K562 treated with DMSO at 1 percent for 4 hours (cell line): ENCODE measurements around the gene AKAP4. TPM values are rescaled to one million over a fixed set of nuclear protein-coding genes. Genes with fewer than 3 reads are reported as not detected.

ENCODE experiments used
- total RNA-seq: library from RNA; unstranded; fragments of 300-600 nt; gene quantifications from 2 replicates; pipeline ENCODE4 v1.2.3, GENCODE V29; 2022; ENCODE audit not compliant: insufficient read depth

The AKAP4 gene, protein sequence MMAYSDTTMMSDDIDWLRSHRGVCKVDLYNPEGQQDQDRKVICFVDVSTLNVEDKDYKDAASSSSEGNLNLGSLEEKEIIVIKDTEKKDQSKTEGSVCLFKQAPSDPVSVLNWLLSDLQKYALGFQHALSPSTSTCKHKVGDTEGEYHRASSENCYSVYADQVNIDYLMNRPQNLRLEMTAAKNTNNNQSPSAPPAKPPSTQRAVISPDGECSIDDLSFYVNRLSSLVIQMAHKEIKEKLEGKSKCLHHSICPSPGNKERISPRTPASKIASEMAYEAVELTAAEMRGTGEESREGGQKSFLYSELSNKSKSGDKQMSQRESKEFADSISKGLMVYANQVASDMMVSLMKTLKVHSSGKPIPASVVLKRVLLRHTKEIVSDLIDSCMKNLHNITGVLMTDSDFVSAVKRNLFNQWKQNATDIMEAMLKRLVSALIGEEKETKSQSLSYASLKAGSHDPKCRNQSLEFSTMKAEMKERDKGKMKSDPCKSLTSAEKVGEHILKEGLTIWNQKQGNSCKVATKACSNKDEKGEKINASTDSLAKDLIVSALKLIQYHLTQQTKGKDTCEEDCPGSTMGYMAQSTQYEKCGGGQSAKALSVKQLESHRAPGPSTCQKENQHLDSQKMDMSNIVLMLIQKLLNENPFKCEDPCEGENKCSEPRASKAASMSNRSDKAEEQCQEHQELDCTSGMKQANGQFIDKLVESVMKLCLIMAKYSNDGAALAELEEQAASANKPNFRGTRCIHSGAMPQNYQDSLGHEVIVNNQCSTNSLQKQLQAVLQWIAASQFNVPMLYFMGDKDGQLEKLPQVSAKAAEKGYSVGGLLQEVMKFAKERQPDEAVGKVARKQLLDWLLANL
- total RNA-seq: not detected in 2 replicates

GRCh38 chrX:50200907-50201306 is at the start of gene AKAP4:
Gene AKAP4, minus strand, starts transcription at chrX:50201007. Its CDS starts 118 bp downstream, at chrX:50200889.

DNA sequence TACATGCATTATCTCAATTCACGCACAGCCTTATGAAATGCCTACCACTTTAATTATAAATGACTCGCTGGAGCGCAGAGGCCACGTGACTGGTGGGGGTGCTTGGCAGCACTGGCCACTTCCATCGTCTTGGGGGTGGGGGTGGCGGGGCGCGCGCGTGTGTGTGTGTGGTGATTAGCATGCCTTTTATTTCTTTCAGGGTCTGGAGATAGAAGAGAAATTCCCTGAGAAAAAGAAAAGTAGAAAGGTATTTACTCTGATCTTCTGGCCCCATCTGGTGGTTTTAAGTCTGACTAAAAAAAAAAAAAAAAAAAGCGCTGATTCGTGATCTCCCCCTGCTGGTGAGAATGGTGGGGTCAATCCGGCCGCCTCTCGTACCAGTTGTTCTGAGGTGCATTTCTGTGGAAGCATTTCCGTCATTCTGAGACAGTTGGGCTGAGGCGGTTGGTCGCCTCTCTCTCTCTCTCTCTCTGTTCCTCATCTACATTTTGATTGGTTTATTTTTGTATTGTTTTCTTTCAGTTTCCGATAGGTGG is 3.6 kb upstream of the AKAP4 start, which contains the start of gene CCNB3:
Gene CCNB3 (plus strand): TSS at position 402 of the 536 bp plus-strand sequence. CDS start 80,399 bp downstream, outside the sequence.

Other genes with a start within 250 kb of the AKAP4 start
- gene CCNB3, start 3.8 kb upstream of the AKAP4 start, total RNA-seq: not detected in 2 replicates